Cerebellar nuclear complex (tissue), 1 donor: ENCODE measurements around the gene TNFRSF19.

ENCODE experiments used
- DNase-seq, 2 experiments: peaks; one replicate each; lab custom pipeline; 2025; lab: John Stamatoyannopoulos, UW

Gene TNFRSF19

DNA sequence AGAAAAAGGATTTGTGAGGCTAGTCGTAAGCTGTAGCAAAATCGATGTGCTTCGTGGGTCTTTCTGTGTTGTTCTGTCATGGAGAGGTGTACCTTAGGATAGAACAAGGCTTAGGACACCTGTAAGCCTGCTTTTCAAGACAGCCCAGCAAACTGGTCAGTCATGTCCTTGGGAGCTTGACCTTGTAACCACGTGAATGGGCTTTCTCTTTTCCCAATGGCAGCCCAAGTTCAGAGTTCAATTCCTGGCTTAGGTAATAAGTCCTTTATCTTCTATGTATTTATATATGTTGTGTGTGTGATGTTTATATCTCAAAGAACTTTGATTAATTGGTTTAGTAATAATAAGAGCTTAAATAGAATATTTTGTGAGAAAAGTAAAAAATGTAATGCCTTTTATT, 112.9 kb downstream of the TNFRSF19 start:
- DNase-seq = no peak

DNA sequence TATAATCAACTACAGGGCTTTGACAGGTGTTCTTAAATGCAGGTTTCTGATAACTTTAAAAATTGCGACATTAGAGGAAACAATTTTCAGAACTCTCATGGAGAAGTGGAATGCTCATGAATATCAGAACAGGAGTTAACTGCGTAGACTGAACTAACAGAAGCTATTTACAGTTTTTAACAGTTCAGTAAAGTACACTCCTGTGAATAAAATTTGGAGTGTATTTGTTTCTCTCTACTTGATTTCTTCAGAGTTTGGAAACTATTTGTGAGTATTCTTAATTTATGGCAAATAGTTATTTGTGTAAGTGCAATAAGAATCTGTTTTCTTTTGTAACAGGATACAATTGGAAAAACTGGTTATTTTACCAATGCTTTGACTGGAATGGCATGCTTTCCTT, 114.4 kb downstream of the TNFRSF19 start:
- DNase-seq = no peak

DNA sequence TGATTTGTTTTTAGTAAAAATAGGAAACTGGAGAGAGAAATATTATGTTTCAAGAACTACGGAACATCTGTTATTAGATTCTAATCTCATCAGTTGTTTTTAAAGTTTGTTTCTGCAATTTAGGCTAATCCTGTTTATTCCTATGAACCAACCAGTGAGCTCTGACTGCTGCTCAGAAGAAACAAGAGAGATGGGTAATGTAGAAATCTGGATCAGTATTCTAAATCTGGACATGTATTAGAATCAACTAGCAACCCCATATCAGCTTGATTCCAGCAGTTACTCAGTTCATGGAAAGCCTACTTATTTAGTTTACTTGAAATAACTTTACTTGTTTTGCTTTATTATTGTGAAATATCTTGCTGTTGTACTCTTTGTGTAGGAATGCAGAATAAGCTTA, 115.2 kb downstream of the TNFRSF19 start:
- no peak for DNase-seq

DNA sequence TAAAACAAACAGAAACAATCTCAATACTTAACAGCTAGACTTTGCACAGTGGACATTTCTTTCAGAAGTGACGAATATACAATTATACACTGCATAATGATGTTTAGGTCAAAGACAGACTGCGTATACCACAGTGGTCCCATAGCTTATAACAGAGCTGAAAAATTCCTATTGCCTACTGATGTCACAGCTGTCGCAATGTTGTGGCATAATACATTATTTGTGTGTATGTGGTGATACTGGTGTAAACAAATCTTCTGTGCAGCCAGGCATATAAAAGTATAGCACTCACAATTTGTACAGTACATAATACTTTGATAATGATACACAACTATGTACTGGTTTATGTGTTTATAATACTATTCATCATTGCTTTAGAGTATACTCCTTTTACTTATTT, 116.7 kb downstream of the TNFRSF19 start:
- DNase-seq = no peak

DNA sequence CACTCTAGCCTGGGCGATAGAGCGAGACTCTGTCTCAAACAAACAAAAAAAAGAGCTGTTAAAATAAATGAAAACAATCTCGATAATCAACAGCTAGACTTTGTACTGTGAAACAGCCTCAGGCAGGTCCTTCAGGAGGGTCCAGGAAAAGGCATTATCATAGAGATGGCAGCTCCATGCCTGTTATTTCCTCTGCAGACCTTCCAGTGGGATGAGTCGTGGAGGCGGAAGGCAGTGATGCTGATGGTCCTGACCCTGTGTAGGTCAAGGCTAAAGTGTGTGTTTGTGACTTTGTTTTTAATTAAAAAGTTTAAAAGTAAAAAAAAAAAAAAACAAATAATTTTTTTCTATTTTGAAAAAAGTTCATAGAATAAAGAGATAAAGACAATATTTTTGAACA, 117.4 kb downstream of the TNFRSF19 start:
- no peak for DNase-seq

DNA sequence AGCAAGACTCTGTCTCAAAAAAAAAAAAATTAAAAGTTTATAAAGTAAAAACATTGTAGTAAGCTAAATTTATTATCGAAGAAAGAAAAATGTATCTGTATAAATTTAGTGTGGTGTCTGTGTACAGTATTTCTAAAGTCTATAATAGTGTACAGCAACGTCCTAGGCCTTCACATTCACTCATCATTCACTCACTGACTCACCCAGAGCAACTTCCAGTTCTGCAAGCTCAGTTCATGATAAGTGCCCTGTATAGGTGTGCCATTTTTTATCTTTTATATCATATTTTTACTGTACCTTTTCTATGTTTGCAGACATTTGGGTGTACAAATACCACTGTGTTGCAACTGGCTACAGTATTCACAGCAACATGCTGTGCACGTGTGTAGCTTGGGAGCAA, 118.1 kb downstream of the TNFRSF19 start:
- no peak for DNase-seq

DNA sequence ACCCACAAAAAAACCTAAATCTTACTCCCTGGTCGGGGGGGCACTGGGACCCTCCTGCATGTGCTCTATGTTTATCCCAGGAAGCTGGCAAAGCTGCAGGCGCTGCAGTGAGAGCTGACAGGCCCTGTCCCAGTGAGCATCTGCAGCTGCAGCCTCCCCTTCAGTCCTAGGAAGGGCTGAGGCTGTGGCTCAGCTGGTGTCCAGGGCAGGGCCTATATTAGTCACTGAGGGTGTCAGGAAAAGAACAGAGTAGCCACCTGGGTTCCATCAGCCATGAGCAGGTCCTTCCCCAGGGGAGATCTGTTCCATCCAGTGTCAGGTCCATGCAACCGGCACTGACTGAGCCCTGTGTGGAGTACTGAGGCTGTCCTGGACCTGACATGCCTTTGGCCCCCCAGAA, 120.5 kb downstream of the TNFRSF19 start:
- no peak for DNase-seq

DNA sequence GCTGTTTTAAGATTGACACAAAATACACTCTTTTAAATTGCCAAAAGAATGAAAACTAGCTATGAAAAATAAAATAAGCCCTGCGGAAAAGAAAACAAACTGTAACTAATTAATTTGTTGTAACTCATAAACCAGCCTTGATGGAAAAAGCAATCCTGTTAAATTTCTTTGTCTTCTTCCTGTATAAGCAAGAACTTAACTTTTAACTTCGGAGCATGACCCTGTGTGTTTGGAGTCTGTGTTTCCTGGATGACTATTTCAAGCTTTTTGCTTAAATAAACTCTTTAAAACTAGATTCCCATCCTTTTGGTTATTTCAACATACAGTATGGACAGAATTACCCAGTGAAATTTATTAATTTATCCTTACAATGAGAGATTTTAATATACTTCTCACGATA, 122.6 kb downstream of the TNFRSF19 start:
- DNase-seq = no peak

DNA sequence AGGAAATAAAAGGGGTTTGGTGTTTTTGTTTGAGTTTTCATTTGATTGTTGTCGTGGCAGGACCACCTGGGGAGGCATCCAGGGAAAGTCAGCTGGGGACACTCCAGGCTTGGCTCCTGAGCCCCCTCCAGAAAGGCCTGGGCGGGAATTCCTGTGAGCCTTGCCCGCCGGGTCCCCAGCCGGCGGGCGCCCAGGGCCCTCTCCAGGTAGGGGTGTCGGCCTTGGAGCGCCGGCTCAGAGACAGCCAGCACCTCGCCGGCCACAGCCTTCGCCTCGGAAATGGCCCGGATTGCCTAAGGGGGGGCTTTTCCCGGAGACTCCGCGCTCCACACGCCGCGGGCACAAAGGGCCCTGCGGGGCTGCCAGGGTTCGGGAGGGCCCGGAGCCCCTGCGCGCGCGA, 125.0 kb downstream of the TNFRSF19 start:
- no peak for DNase-seq

DNA sequence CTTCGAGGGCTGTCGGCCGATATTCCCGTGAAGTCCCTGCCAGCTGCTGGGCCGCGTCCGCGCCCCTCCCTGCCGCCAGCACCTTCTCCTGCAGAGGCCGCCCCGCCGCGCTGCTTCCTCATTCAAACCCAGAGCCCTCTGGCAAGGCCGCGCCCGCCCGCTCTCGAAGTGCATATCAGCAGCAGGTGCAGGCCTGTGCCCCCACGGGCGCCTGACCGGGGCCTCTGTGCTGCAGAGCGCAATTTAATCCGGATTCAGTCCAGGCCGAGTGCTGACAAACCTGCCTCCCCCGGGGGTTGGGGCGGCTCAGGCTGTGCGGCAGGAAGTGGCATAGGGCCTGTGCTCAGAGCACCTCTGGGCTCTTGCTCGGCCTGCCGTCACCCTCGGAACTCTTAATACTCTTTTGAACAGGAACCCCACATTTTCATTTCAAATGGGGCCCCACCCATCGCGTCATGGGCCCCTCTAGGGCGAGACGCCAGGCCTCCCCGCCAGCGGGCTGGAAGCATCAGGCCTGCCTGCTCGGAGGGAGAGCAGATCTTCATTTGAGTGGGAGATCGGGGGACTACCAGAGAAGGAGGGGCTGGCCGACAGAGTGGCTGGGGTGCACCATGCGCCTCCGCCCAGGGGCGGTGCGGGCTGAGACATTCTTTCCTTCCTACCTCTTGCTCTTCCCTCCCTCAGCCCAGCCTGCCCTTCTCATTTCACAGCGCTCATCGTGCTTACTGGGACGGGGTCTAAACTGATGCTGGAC, 125.7 kb downstream of the TNFRSF19 start:
- DNase-seq = no peak

DNA sequence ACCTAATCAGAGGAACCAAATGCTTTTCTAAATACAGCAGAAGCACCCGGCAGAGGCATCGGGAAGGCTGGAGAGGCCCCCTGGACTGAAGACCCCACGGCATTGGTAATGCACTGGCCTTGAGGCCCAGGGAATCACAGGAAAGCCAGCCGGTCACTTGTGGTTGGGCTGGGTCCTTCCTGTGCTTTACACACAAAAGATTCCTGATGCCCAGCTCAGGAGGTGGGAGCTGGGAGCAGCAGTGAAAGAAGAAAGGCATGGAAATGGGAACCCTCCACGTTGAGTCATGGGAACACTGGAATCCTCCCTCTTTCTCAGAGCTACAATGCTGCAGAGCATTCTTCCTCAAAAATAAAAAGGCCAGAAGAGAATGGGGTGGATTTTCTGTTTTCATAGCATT, 126.4 kb downstream of the TNFRSF19 start:
- no peak for DNase-seq

DNA sequence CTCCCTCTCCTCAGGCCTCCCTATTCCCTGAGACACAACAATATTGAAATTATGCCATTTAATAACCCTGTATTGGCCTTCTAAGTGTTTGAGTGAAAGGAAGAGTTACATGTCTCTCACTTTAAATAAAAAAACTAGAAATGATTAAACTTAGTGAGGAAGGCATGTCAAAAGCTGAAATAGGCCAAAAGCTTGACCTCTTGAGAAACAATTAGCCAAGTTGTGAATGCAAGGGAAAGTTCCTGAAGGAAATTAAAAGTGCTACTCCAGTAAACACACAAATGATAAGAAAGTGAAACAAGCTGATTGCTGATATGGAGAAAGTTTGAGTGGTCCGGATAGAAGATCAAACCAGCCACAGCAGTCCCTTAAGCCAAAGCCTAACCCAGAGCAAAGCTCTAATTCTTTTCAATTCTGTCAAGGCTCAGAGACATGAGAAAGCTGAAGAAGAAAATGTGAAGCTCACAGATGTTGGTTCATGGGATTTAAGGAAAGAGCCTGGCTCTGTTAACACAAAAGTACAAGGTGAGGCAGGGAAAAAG, 127.6 kb downstream of the TNFRSF19 start:
- no peak for DNase-seq

DNA sequence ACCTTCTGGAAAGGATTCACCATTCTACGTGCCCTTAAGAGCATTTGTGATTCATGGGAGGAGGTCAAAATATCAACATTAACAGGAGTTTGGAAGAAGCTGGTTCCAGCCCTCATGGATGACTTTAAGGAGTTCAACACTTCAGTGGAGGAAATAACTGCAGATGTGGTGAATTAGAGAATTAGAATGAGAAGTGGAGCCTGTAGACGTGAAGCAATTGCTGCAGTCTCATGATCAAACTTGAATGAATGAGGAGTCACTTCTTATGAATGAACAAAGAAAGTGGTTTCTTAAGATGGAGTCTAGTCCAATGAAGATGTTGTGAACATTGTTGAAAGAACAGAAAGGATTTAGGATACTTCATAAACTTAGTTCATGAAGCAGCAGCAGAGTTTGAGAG, 129.1 kb downstream of the TNFRSF19 start:
- DNase-seq = no peak

DNA sequence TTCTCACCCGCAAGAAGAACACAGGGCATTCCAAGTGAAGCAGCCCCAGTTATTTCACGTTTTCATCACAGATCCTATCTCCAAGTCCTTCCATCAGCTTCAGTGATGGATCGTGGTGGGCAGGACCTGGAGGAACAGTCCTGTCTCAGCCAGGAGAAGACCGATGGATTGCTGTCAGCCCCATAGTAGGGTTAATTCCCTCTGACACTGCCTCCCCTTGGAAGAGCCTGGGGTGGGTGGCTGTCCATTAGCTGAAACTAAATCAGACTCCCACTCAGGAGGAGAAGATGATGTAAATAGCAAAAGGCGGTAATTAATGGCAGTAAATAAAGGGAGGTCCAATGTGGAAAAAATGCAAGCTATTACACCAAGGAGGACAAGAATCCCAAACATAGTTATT, 131.0 kb downstream of the TNFRSF19 start:
- DNase-seq = no peak

DNA sequence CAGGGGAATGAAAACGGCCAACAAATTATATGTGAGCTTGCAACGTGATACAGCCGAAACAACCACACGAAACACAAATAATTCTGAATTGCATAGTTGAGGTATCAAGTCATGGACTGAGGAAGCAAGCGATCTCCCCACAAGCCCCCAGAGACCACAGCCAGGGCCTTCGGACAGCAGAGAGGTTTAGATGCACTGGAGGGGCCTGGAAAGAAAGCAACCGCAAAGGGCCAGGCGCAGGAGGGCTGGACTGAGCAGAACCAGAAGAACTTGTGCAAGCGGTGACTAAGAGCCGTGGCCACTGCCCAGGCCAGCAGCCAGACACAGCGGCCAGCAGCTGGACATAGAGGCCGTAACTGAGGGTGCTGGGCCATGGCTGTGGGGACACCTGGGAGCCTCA, 131.4 kb downstream of the TNFRSF19 start:
- DNase-seq = no peak

DNA sequence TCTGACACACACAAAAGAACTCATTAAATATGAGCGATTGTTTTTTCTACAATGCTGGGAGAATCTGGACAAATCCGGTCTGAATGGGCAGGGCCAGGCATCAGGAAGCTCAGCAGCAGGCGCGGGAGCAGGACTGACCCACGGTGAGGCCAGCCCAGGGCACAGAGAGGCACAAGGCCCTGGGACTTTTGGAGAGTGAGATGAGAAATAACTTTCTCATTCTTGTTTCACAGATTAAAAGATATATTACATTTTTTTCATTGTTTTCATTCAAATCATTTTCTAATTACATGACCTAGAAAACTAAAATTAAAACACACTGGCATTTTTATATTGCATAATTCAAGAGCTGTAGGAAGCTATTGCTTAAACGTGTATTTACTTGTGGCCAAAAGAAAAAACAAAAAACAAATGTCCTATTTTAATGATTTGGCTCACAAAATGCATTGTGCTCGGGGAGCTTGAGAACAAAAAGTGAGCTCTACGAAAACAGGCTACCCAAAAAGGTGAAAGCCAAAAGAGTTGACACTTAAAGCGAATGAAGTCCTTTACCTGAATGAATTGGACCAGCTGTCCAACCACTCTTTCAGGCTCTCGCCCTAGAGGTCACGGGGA, 133.1 kb downstream of the TNFRSF19 start:
- DNase-seq = no peak

DNA sequence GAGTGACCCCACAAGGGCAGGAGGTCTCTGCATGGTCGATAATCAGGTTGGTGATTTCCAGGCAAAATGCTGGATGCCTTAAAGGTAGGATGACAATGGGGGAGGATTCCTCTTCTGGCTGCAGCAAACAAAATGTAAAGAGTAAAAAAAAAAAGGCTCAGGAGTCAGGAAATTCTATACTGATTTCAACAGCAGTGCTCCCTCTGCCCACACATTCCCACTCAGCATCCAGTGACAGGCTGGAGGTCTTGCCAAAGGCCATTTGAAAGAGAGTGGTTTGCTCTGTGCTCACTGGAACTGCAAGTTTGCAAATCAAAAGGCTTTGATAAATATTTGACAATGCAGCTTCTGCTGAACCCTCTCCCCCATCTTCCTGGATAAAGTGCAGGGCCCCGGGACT, 135.4 kb downstream of the TNFRSF19 start:
- DNase-seq = no peak

DNA sequence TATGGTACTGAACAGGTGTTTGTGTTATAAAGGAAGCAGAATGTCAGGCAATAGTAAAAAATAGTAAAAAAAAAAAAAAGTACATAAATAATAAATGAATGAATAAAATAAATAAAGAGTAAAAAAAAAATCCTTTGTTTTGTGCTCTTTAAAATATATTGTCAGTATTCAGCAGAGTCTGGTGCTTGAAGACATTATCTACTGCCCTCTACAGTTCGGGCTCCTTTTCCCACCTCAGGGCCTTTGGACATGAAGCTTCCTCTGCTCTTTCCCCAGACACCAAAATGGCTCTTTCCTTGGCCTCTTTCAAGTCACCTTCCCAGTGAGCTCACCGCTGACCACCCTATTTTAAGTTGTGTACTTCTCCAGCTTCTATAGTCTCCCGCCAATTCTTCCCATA, 137.5 kb downstream of the TNFRSF19 start:
- no peak for DNase-seq

DNA sequence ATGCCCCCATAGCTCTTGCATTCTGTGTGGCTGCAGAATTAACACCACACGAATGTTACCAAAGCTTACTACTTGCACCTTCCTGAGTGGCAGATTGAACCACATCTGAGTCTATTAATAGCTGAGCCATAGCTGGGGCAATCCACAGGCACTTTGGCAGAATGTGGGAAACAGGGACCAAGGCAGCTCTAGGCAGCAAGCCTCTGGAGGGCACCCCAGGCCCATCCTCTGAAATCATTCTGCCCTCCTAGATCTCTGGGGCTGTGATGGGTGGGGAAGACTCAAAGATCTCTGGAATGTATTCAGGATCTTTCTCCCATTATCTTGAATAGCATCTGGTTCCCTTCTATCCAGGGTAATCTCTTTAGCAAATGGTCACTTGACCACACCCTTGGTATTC, 139.3 kb downstream of the TNFRSF19 start:
- no peak for DNase-seq

DNA sequence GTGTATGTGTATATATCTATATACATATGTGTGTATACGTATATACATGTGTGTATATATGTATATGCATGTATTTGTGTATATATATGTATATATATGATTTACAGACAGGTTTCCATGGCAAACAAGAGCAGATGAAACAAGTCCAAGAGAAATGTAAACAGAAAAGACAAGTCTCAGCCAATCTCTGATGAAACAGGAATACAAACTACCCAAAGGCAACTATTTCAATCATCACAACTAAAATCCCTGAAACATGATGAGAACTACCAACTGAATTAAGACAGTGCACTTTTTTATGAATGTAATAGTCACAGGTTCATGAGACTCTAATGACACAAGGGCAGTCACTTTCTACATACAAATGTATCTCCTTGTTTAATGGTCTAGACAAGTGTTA, 140.2 kb downstream of the TNFRSF19 start:
- DNase-seq = no peak

DNA sequence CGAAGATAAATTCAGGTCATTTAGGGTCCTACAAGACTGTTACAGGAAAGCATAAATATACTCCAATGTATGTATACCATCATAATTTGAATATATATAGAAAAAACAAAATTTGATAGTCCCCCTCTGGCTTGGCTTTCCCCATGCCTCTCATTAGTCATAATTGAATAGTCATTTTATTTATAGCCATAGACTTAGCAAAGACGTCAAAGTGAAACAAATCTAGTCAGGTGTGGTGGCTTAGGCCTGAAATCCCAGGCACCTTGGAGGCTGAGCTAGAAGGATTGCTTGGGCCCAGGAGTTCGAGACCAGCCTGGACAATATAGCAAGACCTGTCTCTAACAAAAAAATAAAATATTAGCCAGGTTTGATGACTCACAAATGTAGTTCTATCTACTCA, 141.1 kb downstream of the TNFRSF19 start:
- no peak for DNase-seq

DNA sequence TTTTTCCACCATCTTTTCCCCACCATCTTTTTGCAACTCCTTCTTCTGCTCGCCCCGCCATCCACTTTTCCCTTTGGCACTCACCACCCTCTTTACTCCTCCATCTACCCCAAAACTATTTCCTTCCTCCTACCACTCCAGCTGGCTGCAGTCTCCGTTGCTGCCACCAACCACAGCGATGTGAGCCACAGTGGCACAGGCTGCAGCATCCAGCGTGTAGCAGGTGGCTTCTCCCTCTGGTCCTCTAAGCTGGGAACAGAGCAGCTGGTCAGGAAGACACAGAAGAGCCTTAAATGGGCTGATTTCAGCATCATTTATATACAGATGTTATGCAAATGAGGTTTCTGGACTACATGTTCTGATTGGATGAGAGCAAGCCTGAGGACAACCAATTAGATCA, 144.5 kb downstream of the TNFRSF19 start:
- DNase-seq = no peak

DNA sequence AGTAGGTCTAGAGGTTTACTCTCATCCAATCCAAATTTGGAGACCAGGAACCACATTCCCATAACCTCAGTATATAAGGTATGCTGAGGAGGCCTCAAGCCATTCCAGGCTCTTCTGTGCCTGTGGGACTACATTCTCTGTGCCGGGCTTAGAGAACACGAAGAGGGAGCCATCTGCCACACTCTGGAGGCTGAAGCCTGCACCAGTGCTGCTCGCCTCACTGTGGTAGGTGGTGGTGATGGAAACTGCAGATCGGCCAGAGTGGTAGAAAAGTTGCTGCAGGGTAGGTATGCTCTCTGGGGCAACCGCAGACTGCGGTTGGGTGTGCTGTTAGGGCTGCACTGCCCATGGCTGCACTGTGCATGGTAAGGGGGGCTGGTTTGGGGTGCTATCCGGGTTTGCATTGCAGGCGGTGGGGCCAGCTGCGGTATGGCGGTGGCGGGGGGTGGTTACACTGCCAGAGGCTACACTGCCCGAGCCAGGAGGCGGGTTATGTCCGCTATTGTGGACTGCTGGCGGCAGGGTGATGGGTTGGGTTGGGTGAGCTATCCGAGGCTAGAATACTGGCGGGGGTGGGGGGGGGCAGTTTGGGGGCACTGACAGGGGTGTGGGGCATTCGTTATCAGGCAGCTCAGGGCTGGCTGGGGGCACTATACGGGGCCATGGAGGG, 145.0 kb downstream of the TNFRSF19 start:
- no peak for DNase-seq
